ENCODE results near the gene DRAXIN. TPM values are rescaled to one million over a fixed set of nuclear protein-coding genes. Genes with fewer than 3 reads are reported as not detected.

The DRAXIN gene
- total RNA-seq, 2 experiments from 2014 or later, result 0.15 to 0.19 TPM

DNA sequence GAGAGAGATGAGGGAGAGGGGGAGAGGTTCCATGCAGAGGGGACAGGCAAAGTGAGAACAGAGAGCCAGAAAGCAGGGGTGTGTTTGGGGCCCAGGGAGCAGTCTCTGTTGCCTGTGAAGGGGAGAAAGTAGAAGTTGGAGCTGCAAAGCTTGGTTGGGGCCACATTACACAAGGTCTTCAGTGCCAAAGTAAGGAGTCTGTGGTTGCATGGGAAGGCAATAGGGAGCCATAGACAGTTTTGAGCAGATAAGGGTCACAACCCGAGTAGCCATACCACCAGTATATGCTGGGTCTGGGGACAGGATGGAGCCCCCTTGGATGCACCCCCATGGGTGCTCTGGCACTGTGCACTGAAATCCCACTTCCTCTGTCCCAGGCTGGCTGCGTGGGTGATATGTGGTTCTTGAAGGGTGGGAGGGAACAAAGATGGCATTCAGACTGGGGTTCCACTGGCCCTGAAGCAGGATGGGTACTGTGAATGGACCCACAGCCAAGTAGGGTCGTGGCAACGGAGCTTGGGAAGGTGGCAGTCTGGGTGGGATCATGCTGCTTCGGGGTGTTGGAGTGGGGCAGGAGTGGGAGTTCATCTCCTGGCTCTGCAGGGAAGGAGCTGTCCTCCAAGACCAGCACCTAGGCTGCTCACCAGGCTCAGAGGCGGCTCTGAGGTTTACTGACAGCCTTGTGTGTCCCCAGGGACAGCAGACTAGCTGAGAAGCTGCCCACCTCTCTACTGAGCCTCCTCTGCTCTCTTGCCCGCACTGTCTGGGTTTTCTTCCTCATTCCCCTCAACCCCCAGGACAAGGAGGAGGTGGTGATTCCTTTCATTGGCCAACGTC is 12.1 kb downstream of the DRAXIN start:
- no peak overlapping the region for H3K4me2 ChIP-seq (ENCODE audit: low read length)
- intact Hi-C loops (cut with micrococcal nuclease; ENCODE audit: unreplicated experiment), result no loop called here
- H3K9me3 ChIP-seq (ENCODE audit: low read length), result no peaks in the 10 kb centered on the region
- H3K4me1 ChIP-seq (ENCODE audit: insufficient read depth, low read length, poor library complexity, severe bottlenecking), result no peaks in the 10 kb centered on the region
- H3K27ac ChIP-seq (ENCODE audit: low read depth, low read length, poor library complexity, severe bottlenecking), result no peak overlapping the region
- no peaks in the 10 kb centered on the region for H3K9me2 ChIP-seq (ENCODE audit: insufficient read depth, low read length)
- BruUV-seq (replicated peaks), result no TSS peak
- no peaks in the 10 kb centered on the region for H4K20me1 ChIP-seq (ENCODE audit: insufficient read depth, low read length)
- no peaks in the 10 kb centered on the region for H3K36me3 ChIP-seq (ENCODE audit: insufficient read depth, low read length)
- no peak for DNase-seq (ENCODE audit: low spot score)
- no peak overlapping the region for H3K4me3 ChIP-seq (ENCODE audit: low read depth, low read length, poor library complexity, severe bottlenecking)
- ChIA-PET POLR2A (interaction anchor here (1.2 kb wide), 1 partner anchor 19 kb away, joined by 3 read pairs; no protein-coding TSS in a partner anchor), CTCF (ENCODE audit: unreplicated experiment) (no interaction called here)
- no peaks in the 10 kb centered on the region for H3K79me2 ChIP-seq (ENCODE audit: insufficient read depth, low read depth, low read length)
- no peak overlapping the region for H2AFZ ChIP-seq (ENCODE audit: low read length)
- TF ChIP-seq, protein P1, sequence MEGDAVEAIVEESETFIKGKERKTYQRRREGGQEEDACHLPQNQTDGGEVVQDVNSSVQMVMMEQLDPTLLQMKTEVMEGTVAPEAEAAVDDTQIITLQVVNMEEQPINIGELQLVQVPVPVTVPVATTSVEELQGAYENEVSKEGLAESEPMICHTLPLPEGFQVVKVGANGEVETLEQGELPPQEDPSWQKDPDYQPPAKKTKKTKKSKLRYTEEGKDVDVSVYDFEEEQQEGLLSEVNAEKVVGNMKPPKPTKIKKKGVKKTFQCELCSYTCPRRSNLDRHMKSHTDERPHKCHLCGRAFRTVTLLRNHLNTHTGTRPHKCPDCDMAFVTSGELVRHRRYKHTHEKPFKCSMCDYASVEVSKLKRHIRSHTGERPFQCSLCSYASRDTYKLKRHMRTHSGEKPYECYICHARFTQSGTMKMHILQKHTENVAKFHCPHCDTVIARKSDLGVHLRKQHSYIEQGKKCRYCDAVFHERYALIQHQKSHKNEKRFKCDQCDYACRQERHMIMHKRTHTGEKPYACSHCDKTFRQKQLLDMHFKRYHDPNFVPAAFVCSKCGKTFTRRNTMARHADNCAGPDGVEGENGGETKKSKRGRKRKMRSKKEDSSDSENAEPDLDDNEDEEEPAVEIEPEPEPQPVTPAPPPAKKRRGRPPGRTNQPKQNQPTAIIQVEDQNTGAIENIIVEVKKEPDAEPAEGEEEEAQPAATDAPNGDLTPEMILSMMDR (conservative IDR thresholded peaks at IDR 0.05; ENCODE audit: low read length), result no peak
- no peak for TF ChIP-seq EZH2phosphoT487 (IDR thresholded peaks at IDR 0.05; ENCODE audit: borderline replicate concordance, low read depth, low read length)

DNA sequence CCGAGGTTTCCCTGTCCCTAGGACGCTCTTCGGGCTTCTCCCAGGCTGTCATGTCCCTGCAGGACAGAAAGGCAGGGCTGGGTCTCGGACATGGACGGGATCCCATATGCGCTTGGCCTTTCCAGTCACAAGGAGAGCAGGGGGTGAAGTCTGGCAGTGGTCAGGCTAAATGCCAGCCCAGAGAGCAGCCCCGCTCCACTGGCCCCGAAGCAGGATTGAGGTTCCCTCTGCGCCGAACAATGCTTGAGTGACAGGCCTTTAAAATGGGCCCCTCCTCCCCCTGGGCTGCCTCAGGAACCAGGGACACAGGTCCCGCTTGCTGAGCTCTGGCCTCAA is 12.7 kb downstream of the DRAXIN start:
- Histone ChIP-seq H3K4me3 (ENCODE audit: low read depth, low read length, poor library complexity, severe bottlenecking) (no peak overlapping the region), H3K36me3 (ENCODE audit: insufficient read depth, low read length) (no peaks in the 10 kb centered on the region), H3K4me2 (ENCODE audit: low read length) (no peak overlapping the region), H3K9me3 (ENCODE audit: low read length) (no peaks in the 10 kb centered on the region), H3K79me2 (ENCODE audit: insufficient read depth, low read depth, low read length) (no peaks in the 10 kb centered on the region), H4K20me1 (ENCODE audit: insufficient read depth, low read length) (no peaks in the 10 kb centered on the region), H3K27ac (ENCODE audit: low read depth, low read length, poor library complexity, severe bottlenecking) (no peak overlapping the region), H3K4me1 (ENCODE audit: insufficient read depth, low read length, poor library complexity, severe bottlenecking) (no peaks in the 10 kb centered on the region), H3K9me2 (ENCODE audit: insufficient read depth, low read length) (no peaks in the 10 kb centered on the region), H2AFZ (ENCODE audit: low read length) (no peak overlapping the region)
- POLR2A ChIA-PET, result interaction anchor here (1.2 kb wide), 1 partner anchor 19 kb away, joined by 3 read pairs; no protein-coding TSS in a partner anchor
- intact Hi-C loops (cut with micrococcal nuclease; ENCODE audit: unreplicated experiment), result no loop called here
- DNase-seq (ENCODE audit: low spot score), result no peak
- BruUV-seq (replicated peaks), result no TSS peak
- CTCF ChIA-PET (ENCODE audit: unreplicated experiment), result no interaction called here
- TF ChIP-seq, protein P1 (conservative IDR thresholded peaks at IDR 0.05; ENCODE audit: low read length), result no peak
- TF ChIP-seq EZH2phosphoT487 (IDR thresholded peaks at IDR 0.05; ENCODE audit: borderline replicate concordance, low read depth, low read length), result no peak

All from OCI-LY7 (cell line).